ENCODE results near the gene FSD1. TPM values are rescaled to one million over a fixed set of nuclear protein-coding genes. Genes with fewer than 3 reads are reported as not detected.
A peak's percentile ranks its signal among the peaks of the same experiment; 100 is the strongest.

FSD1 gene
- total RNA-seq, 2 experiments from 2014 or later, result 21.0 to 21.3 TPM

DNA sequence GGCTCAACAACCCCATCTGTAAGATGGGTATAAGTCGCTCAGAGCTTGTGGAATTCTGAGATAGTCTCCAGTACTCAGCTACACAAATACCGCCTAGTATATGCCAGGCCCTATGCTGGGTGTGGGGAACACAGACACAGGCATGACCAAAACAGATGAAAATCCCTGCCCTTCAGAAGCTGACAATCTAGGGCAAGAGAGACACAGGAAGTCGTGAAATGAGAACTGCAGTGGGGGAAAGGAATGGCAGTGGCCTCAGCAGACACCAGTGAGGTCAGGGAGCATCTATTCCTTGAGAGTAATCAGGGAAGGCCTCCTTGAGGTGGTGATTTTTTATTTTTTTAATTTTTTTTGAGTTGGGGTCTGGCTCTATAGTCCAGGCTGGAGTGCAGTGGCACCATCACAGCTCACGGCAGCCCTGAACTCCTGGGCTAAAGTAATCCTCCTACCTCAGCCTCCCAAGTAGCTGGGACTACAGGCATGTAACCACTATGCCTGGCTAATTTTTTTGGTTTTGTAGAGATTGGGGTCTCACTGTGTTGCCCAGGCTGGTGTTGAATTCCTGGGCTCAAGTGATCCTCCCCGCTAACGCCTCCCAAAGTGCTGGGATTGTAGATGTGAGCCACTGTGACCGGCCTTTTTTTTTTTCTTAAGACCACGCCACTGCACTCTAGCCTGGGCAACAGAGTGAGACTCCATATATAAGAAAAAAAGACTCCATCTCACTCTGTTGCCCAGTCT is 5.4 kb upstream of the FSD1 start:
- Mint-ChIP-seq H3K27ac (peak overlapping the region; percentile 68), H3K4me1 (peaks cover 25% of the 10 kb centered on the region), H3K4me3 (no peak overlapping the region), H3K9me3 (no peaks in the 10 kb centered on the region), H3K36me3 (peaks cover 6% of the 10 kb centered on the region), H3K27me3 (no peaks in the 10 kb centered on the region)
- DNase-seq, result no peak

DNA sequence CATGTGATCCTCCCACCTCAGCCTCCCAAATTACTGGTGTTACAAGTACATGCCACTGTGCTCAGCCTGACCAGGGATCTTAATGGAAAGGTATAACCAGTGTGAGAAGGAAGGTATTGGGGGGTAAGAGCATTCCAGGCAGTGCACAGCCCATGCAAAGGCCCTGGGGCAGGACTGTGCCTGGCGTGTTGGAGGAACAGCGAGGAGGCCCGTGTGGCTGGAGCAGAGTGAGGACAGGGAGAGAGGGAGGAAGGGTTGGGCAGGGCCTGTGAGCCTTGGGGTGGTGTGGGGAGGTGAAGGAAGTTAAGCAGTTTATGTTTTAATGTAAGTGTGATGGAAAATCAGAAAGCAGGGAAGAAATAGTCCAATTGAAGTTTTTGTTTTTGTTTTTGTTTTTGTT is 3.8 kb upstream of the FSD1 start:
- no peaks in the 10 kb centered on the region for H3K9me3 Mint-ChIP-seq
- peak overlapping the region; percentile 43 for H3K27ac Mint-ChIP-seq
- H3K27me3 Mint-ChIP-seq, result no peaks in the 10 kb centered on the region
- peaks cover 6% of the 10 kb centered on the region for H3K36me3 Mint-ChIP-seq
- no peak for DNase-seq
- peak overlapping the region; percentile 5 for H3K4me3 Mint-ChIP-seq
- peaks cover 29% of the 10 kb centered on the region for H3K4me1 Mint-ChIP-seq

DNA sequence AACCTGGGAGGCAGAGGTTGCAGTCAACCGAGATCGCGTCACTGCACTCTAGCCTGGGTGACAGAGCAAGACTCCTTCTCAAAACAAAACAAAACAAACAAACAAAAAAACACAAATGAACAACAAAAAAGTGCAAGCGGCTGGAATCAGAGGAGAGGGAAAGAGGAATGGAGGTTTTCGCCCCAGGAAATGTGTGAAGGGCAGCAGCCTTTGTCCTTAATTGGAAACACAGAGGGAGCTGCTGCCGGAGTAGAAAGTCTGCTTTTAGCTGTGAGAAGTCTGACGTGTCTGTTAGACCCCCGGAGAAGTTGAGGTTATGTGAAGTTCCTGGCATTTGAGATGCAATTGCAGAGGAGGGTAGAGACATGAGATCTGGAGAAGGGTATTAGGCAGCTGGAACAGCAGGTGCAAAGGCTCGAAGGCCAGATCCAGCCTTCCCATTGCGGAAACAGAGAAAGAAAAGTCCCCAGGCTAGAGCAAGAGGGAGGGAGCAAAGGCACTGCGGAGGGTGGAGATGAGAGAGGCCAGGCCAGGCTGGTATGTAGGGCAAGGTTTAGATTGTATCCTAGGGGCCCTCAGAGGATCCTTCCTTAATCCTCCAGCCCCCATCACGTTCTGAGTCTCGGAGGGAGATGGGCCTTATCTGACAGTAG is 2.7 kb upstream of the FSD1 start:
- Mint-ChIP-seq H3K4me1 (peaks cover 29% of the 10 kb centered on the region), H3K27me3 (no peaks in the 10 kb centered on the region)

DNA sequence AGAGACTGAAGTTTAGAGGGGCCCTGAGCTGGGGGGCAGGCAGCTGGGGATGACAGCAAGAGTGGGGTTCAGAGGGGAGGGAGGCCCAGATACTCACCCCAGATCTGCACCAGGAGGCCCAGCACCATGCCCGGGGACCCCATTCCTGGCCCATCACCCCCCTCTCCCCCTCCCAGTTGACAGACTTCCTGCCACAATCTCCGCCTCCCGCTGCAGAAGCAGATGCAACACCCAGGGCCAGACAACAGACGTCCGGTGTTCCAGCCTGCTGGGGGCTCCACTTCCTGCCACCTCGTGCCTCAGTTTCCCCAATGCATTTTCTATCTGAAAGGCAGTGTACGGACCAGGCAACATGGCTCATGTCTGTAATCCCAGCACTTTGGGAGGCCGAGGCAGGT is 2.2 kb upstream of the FSD1 start, which contains the start of gene TMIGD2:
TMIGD2 (minus strand) TSS at position 147 of the 398 bp plus-strand sequence; CDS start at position 143, 4 bp downstream.
- Mint-ChIP-seq H3K27me3 (no peaks in the 10 kb centered on the region), H3K36me3 (peaks cover 6% of the 10 kb centered on the region), H3K9me3 (no peaks in the 10 kb centered on the region), H3K27ac (peak within 1 kb of the TSS; percentile 83), H3K4me3 (peak within 1 kb of the TSS; percentile 81), H3K4me1 (peaks cover 29% of the 10 kb centered on the region)
- no peak for DNase-seq

More for the DNA sequence above, 2.7 kb upstream of the FSD1 start:
- H3K27ac Mint-ChIP-seq, result peak overlapping the region; percentile 83
- peaks cover 6% of the 10 kb centered on the region for H3K36me3 Mint-ChIP-seq
- no peaks in the 10 kb centered on the region for H3K9me3 Mint-ChIP-seq
- DNase-seq, result no peak
- peak overlapping the region; percentile 81 for H3K4me3 Mint-ChIP-seq

DNA sequence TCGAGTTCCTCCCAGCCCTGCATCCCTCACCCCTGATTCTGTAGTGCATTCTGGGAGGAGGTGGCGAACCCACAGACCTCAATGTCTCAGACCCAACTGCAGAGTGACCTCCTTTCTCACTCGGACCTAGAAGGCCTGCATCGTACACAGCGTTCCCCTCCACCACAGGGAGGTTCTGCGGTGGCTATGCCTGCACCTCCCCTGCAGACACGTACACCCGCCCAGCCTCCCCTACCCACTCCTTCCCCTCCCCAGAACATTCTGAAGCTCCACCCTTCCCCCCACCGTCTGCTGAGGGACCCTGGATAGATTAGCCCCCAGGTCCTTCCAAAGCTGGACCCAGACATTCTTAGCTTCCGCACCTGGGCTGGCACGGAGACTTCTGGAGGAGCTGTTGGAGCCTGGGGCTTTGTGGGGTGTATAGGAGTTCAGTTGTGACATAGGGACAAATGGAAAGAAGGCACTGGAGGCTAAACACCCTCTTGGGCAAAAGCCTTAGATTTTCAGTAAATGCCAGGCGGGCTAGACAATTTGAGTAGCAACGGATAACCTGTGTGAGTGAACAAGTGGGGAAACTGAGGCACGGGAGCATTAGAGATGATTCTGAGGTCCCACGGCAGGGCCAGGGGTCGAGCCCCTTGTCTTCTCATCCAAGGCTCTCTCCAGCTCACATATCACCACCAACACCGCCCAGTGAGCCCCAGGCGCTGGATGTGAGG is 420 bp upstream of the FSD1 start:
- H3K9me3 Mint-ChIP-seq, result no peaks in the 10 kb centered on the region
- H3K4me1 Mint-ChIP-seq, result peaks cover 24% of the 10 kb centered on the region
- no peaks in the 10 kb centered on the region for H3K27me3 Mint-ChIP-seq
- H3K36me3 Mint-ChIP-seq, result peaks cover 3% of the 10 kb centered on the region
- DNase-seq, result no peak
- peak overlapping the region; percentile 56 for H3K27ac Mint-ChIP-seq
- H3K4me3 Mint-ChIP-seq, result peak overlapping the region; percentile 53

DNA sequence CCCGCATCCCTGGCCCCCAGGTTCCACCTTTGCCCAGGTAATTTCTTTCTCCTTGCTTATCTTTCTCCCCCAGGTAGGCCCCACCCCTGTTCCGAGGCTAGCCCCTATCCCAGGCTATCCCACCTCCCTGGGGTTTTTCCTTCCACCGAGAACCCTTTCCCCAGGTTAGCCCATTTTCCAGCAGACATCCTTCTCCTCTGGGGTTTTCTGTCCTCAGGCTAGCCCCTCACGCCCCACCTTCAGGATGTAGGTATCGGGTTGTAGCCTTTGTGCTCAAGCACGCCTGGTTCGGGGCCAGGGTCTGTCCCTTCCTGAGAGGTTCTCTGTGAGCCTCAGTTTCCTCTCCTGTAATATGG is 837 bp downstream of the FSD1 start:
- no peak for DNase-seq
- Mint-ChIP-seq H3K9me3 (no peaks in the 10 kb centered on the region), H3K4me1 (peaks cover 24% of the 10 kb centered on the region), H3K27me3 (no peaks in the 10 kb centered on the region), H3K36me3 (peaks cover 7% of the 10 kb centered on the region), H3K27ac (no peak overlapping the region), H3K4me3 (peak overlapping the region; percentile 75)

DNA sequence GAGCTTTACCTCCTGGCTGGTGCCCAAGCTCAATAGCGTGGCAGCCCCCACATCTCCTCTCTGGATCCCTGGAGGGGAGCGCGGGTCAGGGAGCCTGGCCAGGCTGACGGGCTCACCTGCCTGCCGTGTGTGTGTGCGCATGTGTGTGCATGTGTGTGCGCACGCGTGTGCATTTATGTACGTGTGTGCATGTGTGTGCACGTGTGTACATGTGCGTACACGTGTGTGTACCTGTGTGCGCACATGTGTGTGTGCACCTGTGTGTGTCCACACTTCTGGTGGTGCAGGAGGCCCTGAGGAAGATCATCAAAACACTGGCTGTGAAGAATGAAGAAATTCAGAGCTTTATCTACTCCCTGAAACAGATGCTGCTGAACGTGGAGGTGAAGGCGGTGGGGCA is 1.3 kb downstream of the FSD1 start:
- H3K36me3 Mint-ChIP-seq, result peaks cover 8% of the 10 kb centered on the region
- H3K4me1 Mint-ChIP-seq, result peaks cover 22% of the 10 kb centered on the region
- H3K27ac Mint-ChIP-seq, result no peak overlapping the region
- peak overlapping the region; percentile 75 for H3K4me3 Mint-ChIP-seq
- no peaks in the 10 kb centered on the region for H3K9me3 Mint-ChIP-seq
- no peaks in the 10 kb centered on the region for H3K27me3 Mint-ChIP-seq
- no peak for DNase-seq

DNA sequence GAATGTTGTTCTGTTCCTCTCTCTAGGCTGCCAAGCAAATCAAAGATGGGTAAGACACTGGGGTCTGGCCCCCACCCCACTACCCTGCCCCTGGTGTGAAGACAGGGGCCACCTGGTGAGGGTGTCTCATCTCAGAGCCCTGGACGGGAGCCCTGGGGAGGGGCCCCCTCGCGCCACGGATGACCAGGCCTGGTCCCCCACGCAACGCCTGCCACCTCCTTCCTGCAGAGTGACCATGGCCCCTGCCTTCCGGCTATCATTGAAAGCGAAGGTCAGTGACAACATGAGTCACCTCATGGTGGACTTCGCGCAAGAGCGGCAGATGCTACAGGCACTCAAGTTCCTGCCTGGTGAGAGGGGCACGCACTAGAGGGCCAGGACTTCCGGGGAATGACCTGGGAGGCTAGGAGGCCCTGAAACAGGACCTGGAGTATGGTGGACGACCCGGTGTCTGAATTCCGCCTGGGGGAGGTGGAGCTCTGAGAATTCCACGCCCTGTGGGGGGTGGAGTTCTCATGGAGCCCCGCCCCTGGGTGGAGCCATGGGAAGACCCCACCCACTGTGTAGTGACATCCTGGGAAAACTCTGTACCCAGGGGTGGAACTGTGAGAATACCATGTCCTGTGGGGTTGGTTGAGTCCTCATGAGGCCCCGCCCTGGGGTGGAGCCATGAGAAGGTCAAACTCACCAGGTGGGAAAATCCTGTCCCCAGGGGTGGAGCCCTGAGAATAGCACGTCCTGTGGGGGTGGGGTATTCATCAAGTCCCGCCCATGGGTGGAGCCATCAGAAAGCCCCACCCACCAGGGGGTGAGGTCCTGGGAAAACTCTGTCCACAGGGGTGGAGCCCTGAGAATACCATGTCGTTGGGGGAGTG is 6.1 kb downstream of the FSD1 start:
- no peak overlapping the region for H3K4me3 Mint-ChIP-seq
- no peaks in the 10 kb centered on the region for H3K9me3 Mint-ChIP-seq
- no peak overlapping the region for H3K27ac Mint-ChIP-seq
- H3K27me3 Mint-ChIP-seq, result no peaks in the 10 kb centered on the region
- H3K4me1 Mint-ChIP-seq, result no peaks in the 10 kb centered on the region
- peak; percentile 34 for DNase-seq
- H3K36me3 Mint-ChIP-seq, result peaks cover 16% of the 10 kb centered on the region

DNA sequence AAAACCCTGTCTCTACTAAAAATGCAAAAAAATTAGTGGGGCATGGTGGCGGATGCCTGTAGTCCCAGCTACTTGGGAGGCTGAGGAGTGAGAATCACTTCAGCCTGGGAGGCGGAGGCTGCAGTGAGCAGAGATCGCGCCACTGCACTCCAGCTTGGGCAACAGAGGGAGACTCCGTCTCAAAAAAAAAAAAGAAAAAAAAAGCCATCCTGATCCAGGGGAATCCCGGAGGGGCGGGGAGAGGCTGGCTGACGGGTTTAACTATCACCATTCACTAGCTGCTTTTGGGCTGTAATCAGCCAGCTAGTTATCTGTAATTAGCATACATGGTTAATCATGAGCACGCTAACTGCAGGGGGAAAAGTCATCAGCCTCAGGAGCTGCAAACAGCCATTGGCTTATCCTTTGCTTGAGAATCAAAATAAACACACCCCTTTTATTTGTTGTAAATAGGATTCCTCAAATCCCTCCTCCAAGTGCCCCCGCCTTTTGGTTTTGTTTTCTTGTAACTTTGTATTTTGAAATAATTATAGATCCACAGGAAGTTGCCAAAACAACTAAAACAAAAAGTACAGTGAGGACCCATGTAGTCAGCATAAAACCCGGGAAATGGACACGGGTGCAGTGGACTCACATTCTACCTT is 9.6 kb downstream of the FSD1 start:
- no peak overlapping the region for H3K4me3 Mint-ChIP-seq
- H3K4me1 Mint-ChIP-seq, result no peaks in the 10 kb centered on the region
- H3K27ac Mint-ChIP-seq, result no peak overlapping the region
- no peaks in the 10 kb centered on the region for H3K9me3 Mint-ChIP-seq
- H3K36me3 Mint-ChIP-seq, result peaks cover 16% of the 10 kb centered on the region
- no peaks in the 10 kb centered on the region for H3K27me3 Mint-ChIP-seq
- DNase-seq, result no peak

DNA sequence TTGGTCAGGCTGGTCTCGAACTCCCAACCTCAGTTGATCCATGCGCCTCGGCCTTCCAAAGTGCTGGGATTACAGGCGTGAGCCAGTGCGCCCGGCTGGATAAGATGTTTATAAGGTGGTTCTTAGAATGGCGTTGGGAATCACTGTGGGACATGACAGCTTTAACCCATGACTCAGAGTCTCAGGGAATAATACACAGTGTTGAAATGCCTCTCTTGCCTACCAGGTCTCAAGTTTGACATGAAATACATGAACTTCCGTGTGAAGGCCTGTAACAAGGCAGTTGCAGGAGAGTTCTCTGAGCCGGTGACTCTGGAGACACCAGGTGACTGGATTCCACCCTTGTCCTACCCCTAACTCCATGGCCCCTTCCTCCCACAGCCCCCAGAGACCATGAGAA is 12.6 kb downstream of the FSD1 start:
- no peaks in the 10 kb centered on the region for H3K4me1 Mint-ChIP-seq
- H3K27ac Mint-ChIP-seq, result no peak overlapping the region
- DNase-seq, result no peak
- H3K9me3 Mint-ChIP-seq, result peaks cover 10% of the 10 kb centered on the region
- H3K4me3 Mint-ChIP-seq, result no peak overlapping the region
- peaks cover 11% of the 10 kb centered on the region for H3K36me3 Mint-ChIP-seq
- H3K27me3 Mint-ChIP-seq, result no peaks in the 10 kb centered on the region

DNA sequence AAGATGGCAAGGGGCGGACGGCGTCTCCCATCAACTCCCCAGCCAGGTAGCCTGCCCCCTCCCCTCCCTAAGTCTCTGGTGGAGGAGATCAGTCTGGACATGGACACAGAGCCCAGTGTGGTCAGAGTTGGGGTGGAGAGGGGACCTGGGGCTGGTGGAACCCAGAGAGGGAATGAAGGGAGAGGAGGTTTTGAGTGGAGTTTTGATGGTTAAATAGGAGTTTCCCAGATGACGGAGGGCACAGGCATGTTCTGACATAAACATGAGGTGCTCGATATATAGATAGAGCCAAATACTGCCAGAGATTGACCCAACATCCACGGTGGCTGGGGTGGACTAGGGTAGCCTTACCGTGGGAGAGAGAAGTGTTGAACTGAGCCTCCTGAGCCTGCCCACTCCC is 14.1 kb downstream of the FSD1 start:
- H3K36me3 Mint-ChIP-seq, result peaks cover 11% of the 10 kb centered on the region
- no peak overlapping the region for H3K4me3 Mint-ChIP-seq
- H3K27ac Mint-ChIP-seq, result no peak overlapping the region

DNA sequence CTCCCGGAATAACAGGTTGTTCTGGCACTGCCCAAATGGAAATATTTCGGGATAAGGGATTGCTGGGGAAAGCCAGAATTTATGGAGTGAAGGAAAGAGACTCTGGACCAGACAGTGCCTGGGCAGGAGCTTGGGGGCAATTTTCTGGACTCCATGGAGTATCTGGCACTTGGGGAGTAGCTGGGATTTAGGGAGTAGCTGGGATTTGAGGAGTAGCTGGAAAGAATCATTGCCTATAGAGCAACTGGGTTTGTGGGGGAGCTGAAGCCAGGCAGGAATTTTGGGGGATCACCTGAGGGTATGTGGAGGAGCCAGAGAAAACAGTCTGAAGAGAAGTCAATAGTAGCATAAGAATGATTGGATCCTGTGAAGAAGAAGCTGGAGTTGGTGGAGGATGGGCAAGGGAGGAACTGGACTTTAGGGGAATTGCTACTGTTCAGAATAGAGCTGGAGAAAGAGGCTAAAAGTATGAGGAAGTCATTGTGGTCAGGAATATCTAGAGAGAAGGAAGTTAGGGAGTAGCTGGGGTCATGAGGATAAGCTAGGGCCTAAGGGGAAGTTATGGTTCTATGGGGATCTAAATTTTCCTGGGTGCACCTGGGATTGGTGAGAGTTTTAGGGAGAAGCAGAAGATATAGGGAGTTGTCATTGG is 14.8 kb downstream of the FSD1 start:
- H3K9me3 Mint-ChIP-seq, result peaks cover 10% of the 10 kb centered on the region
- no peak overlapping the region for H3K4me3 Mint-ChIP-seq
- H3K4me1 Mint-ChIP-seq, result no peaks in the 10 kb centered on the region
- peaks cover 11% of the 10 kb centered on the region for H3K36me3 Mint-ChIP-seq
- no peak for DNase-seq
- no peak overlapping the region for H3K27ac Mint-ChIP-seq
- no peaks in the 10 kb centered on the region for H3K27me3 Mint-ChIP-seq

More for the DNA sequence above, 14.1 kb downstream of the FSD1 start:
- Mint-ChIP-seq H3K27me3 (no peaks in the 10 kb centered on the region), H3K4me1 (no peaks in the 10 kb centered on the region), H3K9me3 (peaks cover 10% of the 10 kb centered on the region)
- no peak for DNase-seq

DNA sequence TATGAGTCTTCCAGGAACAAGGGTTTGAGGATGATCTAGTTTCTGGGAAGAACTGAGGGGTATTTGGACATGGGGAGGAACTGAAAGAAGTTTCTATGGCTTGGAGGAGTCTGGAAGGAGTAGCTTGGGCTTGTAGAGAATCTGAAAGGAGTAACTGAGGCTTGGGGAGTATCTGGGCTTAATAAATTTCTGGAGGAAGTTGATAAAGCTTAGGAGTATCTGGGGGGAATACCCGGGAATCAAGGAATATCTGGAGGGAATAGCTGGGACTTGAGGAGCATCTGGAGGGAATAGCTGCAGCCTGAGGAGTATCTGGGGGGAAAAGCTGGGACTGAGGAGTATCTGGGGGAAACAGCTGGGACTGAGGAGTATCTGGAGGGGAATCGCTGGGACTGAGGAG is 16.0 kb downstream of the FSD1 start:
- H3K27me3 Mint-ChIP-seq, result no peaks in the 10 kb centered on the region

More for the DNA sequence above, 16.0 kb downstream of the FSD1 start:
- Mint-ChIP-seq H3K4me3 (no peak overlapping the region), H3K9me3 (peaks cover 10% of the 10 kb centered on the region), H3K27ac (no peak overlapping the region), H3K36me3 (peaks cover 12% of the 10 kb centered on the region), H3K4me1 (no peaks in the 10 kb centered on the region)
- no peak for DNase-seq
